ENCODE measurements around the gene ZC3HAV1. TPM values are rescaled to one million over a fixed set of nuclear protein-coding genes. Genes with fewer than 3 reads are reported as not detected.

Gene ZC3HAV1
- total and polyA plus RNA-seq, 9 of the 15 experiments (the other 6 are each of a cell fraction or from before 2014, with no cell fraction given), result 11.9 to 40.5 (median 23.9) TPM

DNA sequence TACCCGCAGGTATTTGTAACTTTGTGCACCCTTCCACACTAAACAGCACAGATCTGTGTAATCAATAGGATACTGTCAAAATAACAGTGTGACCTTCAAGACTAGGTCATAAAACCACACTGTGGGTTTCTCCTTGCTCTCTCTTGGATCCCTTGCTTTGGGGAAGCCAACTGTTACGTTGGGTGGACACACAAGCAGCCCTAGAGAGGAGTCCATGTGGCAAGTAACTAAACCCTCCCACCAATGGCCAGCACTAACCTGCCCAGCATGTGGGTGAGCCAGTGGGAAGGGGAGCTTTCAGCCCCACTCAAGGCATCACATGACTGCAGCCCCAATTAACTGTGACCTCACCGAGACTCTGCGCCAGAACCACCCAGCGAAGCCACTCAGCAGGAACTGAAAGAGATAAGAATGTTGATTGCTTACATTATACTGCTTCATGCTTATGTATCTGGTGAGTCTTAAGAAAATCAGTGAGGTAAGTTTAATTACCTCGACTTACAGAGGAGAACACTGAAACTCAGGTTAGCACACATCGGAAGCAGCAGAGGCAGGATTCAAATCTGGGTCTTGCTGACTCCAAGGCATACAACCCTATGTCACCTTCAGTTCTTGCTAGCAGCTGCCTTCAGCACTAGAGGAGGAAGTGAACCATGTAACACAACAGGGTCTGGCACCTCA is 9.4 kb upstream of the ZC3HAV1 start (continued):
- TF ChIP-seq ZNF143 (CRISPR knock-in tag; IDR thresholded peaks at IDR 0.05) (peak; percentile 48; the same call in 1 of the 2 replicates), MIER1 (IDR thresholded peaks at IDR 0.05; ENCODE audit: low read depth) (no peak), MCM2 (IDR thresholded peaks at IDR 0.05; ENCODE audit: low read depth) (no peak), TRIM25 (IDR thresholded peaks at IDR 0.05; ENCODE audit: borderline replicate concordance) (no peak), CBFA2T3 (IDR thresholded peaks at IDR 0.05) (peak; percentile 62), TGIF2 (CRISPR knock-in tag; IDR thresholded peaks at IDR 0.05) (no peak), PTBP1 (IDR thresholded peaks at IDR 0.05; ENCODE audit: low read depth, low read length) (no peak), SAFB2 (IDR thresholded peaks at IDR 0.05; ENCODE audit: borderline replicate concordance, low read depth, low read length, severe bottlenecking) (no peak), JUN (IDR thresholded peaks at IDR 0.05; ENCODE audit: borderline replicate concordance, low read depth, low read length) (peak; percentile 91), JUN (CRISPR knock-in tag; IDR thresholded peaks at IDR 0.05; ENCODE audit: borderline replicate concordance) (peak; percentile 97), PHB2 (IDR thresholded peaks at IDR 0.05; ENCODE audit: low read depth) (no peak), RBM34 (IDR thresholded peaks at IDR 0.05; ENCODE audit: borderline replicate concordance, insufficient read depth, low read length) (no peak), SIRT6 (IDR thresholded peaks at IDR 0.05; ENCODE audit: low read depth, low read length) (no peak), NR2C1 (IDR thresholded peaks at IDR 0.05) (0 out of 2 replicates have a peak, but pooled peaks have one; percentile 36), NR2C1 (tag; IDR thresholded peaks at IDR 0.05) (peak; percentile 21), HDAC2 (IDR thresholded peaks at IDR 0.05) (no peak; the same call in 1 of the 2 replicates), SFPQ (IDR thresholded peaks at IDR 0.05; ENCODE audit: low read depth, low read length) (no peak), ZNF583 (CRISPR knock-in tag; IDR thresholded peaks at IDR 0.05) (0 out of 2 replicates have a peak, but pooled peaks have one; percentile 16), KLF13 (tag; IDR thresholded peaks at IDR 0.05; ENCODE audit: borderline replicate concordance, low read depth) (peak; percentile 64), NBN (IDR thresholded peaks at IDR 0.05; ENCODE audit: low read depth) (no peak; the same call in 1 of the 2 replicates)
- TF ChIP-seq, protein P1, sequence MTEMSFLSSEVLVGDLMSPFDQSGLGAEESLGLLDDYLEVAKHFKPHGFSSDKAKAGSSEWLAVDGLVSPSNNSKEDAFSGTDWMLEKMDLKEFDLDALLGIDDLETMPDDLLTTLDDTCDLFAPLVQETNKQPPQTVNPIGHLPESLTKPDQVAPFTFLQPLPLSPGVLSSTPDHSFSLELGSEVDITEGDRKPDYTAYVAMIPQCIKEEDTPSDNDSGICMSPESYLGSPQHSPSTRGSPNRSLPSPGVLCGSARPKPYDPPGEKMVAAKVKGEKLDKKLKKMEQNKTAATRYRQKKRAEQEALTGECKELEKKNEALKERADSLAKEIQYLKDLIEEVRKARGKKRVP (CRISPR knock-in tag; IDR thresholded peaks at IDR 0.05), result no peak; the same call in 1 of the 2 replicates
- TF ChIP-seq, protein P2, sequence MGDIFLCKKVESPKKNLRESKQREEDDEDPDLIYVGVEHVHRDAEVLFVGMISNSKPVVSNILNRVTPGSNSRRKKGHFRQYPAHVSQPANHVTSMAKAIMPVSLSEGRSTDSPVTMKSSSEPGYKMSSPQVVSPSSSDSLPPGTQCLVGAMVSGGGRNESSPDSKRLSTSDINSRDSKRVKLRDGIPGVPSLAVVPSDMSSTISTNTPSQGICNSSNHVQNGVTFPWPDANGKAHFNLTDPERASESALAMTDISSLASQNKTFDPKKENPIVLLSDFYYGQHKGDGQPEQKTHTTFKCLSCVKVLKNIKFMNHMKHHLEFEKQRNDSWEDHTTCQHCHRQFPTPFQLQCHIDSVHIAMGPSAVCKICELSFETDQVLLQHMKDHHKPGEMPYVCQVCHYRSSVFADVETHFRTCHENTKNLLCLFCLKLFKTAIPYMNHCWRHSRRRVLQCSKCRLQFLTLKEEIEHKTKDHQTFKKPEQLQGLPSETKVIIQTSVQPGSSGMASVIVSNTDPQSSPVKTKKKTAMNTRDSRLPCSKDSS (IDR thresholded peaks at IDR 0.05; ENCODE audit: low read depth, partially characterized antibody), result no peak

Data from K562 (cell line).